Measurements from ENCODE around the gene B4GALT5.

DNA sequence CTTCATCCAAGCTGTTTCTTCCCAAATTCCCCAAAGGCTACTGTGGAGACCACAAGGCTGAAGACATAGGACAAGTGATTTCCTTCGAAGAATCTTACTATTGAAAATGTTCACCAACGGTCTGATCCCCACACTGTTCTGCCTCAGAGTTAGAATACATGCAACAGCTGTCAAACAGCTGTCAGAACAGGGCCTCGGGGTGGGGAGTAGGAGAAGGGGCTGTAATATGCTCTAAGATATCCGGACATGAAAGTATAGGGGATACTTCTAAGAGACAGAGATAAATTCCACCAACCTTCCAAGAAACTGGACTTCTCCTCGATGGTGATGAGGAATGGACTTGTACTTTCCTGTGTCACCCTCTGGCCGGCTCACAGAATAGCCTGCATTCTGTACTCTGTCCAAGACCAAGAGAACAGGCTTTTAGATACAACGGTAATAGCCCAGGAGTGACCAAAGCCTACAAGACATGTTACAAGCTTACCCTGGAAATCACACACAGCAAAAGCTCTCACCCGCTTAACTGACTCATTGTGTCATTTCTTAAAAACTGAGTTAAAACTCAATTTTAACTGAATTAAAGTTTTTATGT lies 76.5 kb downstream of the B4GALT5 start:
- TF ChIP-seq CEBPB (IDR thresholded peaks at IDR 0.05; ENCODE audit: low read depth) (no peak), EZH2 (IDR thresholded peaks at IDR 0.05) (no peak), RAD21 (IDR thresholded peaks at IDR 0.05; ENCODE audit: low read depth) (no peak), POLR2AphosphoS5 (IDR thresholded peaks at IDR 0.05; ENCODE audit: low read depth, low read length) (no peak)
- TF ChIP-seq, protein P1, sequence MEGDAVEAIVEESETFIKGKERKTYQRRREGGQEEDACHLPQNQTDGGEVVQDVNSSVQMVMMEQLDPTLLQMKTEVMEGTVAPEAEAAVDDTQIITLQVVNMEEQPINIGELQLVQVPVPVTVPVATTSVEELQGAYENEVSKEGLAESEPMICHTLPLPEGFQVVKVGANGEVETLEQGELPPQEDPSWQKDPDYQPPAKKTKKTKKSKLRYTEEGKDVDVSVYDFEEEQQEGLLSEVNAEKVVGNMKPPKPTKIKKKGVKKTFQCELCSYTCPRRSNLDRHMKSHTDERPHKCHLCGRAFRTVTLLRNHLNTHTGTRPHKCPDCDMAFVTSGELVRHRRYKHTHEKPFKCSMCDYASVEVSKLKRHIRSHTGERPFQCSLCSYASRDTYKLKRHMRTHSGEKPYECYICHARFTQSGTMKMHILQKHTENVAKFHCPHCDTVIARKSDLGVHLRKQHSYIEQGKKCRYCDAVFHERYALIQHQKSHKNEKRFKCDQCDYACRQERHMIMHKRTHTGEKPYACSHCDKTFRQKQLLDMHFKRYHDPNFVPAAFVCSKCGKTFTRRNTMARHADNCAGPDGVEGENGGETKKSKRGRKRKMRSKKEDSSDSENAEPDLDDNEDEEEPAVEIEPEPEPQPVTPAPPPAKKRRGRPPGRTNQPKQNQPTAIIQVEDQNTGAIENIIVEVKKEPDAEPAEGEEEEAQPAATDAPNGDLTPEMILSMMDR (IDR thresholded peaks at IDR 0.05 in 2 of 3, conservative IDR thresholded peaks at IDR 0.05 in 1 of 3; ENCODE audit: borderline replicate concordance in 1 of 3, insufficient read depth in 1 of 3, low read depth in 2 of 3, low read length in 2 of 3), result no peak
- TF ChIP-seq, protein P2, sequence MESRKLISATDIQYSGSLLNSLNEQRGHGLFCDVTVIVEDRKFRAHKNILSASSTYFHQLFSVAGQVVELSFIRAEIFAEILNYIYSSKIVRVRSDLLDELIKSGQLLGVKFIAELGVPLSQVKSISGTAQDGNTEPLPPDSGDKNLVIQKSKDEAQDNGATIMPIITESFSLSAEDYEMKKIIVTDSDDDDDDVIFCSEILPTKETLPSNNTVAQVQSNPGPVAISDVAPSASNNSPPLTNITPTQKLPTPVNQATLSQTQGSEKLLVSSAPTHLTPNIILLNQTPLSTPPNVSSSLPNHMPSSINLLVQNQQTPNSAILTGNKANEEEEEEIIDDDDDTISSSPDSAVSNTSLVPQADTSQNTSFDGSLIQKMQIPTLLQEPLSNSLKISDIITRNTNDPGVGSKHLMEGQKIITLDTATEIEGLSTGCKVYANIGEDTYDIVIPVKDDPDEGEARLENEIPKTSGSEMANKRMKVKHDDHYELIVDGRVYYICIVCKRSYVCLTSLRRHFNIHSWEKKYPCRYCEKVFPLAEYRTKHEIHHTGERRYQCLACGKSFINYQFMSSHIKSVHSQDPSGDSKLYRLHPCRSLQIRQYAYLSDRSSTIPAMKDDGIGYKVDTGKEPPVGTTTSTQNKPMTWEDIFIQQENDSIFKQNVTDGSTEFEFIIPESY (IDR thresholded peaks at IDR 0.05; ENCODE audit: extremely low read depth, insufficient replicate concordance, low read length), result no peak
- TF ChIP-seq, protein P3, sequence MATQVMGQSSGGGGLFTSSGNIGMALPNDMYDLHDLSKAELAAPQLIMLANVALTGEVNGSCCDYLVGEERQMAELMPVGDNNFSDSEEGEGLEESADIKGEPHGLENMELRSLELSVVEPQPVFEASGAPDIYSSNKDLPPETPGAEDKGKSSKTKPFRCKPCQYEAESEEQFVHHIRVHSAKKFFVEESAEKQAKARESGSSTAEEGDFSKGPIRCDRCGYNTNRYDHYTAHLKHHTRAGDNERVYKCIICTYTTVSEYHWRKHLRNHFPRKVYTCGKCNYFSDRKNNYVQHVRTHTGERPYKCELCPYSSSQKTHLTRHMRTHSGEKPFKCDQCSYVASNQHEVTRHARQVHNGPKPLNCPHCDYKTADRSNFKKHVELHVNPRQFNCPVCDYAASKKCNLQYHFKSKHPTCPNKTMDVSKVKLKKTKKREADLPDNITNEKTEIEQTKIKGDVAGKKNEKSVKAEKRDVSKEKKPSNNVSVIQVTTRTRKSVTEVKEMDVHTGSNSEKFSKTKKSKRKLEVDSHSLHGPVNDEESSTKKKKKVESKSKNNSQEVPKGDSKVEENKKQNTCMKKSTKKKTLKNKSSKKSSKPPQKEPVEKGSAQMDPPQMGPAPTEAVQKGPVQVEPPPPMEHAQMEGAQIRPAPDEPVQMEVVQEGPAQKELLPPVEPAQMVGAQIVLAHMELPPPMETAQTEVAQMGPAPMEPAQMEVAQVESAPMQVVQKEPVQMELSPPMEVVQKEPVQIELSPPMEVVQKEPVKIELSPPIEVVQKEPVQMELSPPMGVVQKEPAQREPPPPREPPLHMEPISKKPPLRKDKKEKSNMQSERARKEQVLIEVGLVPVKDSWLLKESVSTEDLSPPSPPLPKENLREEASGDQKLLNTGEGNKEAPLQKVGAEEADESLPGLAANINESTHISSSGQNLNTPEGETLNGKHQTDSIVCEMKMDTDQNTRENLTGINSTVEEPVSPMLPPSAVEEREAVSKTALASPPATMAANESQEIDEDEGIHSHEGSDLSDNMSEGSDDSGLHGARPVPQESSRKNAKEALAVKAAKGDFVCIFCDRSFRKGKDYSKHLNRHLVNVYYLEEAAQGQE (IDR thresholded peaks at IDR 0.05; ENCODE audit: low read depth), result no peak
